Gastroesophageal sphincter (tissue), 3 donors: ENCODE data around the gene CERKL.

Source experiments
- EP300 ChIP-seq: sonication (generic); formaldehyde crosslinking; IDR thresholded peaks from one replicate; pipeline ENCODE4 v1.6.1; 2017; ENCODE audit warnings: antibody characterized with exemption, mild to moderate bottlenecking
- POLR2A ChIP-seq, 2 donors: fragments of 450-650 bp; IDR thresholded peaks; one replicate each; pipeline ENCODE4 v1.6.1; 2017; ENCODE audit warnings: antibody characterized with exemption in 2 of 2, mild to moderate bottlenecking in 2 of 2, moderate library complexity in 1 of 2
- TF ChIP-seq, protein P1 (sequence below), 4 experiments: fragments of 200-600 bp in 2 of 4; fragments of 450-650 bp in 2 of 4; sonication (generic) in 1 of 4; IDR thresholded peaks; one replicate each; pipeline ENCODE4 v1.5.1; 2017 to 2019; ENCODE audit warnings: antibody characterized with exemption in 4 of 4, mild to moderate bottlenecking in 2 of 4, moderate library complexity in 2 of 4

DNA sequence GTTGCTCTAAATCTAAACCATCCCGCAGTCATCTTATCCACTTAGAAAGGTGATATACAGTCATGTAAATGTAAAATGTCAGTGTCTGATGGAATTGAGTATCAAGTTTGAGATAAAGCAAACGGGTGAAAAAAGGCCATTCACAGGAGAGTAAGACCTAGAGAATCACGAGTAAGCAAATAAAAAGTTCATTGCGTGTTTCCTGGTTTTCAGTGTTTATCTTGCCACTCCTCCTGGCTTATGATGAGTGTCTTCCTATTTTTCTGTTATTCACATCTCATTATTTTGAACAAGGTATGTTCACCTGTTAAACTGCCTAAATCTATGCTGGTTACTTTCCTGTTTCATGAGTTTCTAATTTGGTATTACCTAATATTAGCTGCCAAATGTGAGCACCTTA is 130.9 kb downstream of the CERKL start:
- no peak for TF ChIP-seq EP300
- TF ChIP-seq, protein P1, sequence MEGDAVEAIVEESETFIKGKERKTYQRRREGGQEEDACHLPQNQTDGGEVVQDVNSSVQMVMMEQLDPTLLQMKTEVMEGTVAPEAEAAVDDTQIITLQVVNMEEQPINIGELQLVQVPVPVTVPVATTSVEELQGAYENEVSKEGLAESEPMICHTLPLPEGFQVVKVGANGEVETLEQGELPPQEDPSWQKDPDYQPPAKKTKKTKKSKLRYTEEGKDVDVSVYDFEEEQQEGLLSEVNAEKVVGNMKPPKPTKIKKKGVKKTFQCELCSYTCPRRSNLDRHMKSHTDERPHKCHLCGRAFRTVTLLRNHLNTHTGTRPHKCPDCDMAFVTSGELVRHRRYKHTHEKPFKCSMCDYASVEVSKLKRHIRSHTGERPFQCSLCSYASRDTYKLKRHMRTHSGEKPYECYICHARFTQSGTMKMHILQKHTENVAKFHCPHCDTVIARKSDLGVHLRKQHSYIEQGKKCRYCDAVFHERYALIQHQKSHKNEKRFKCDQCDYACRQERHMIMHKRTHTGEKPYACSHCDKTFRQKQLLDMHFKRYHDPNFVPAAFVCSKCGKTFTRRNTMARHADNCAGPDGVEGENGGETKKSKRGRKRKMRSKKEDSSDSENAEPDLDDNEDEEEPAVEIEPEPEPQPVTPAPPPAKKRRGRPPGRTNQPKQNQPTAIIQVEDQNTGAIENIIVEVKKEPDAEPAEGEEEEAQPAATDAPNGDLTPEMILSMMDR (IDR thresholded peaks at IDR 0.05): no peak
- no peak for TF ChIP-seq POLR2A (IDR thresholded peaks at IDR 0.05)
